ENCODE results near the gene TMEM117. TPM values are rescaled to one million over a fixed set of nuclear protein-coding genes. Genes with fewer than 3 reads are reported as not detected.
A peak's percentile ranks its signal among the peaks of the same experiment; 100 is the strongest.

Gene TMEM117
- polyA plus RNA-seq, 1 donor: 14.9 TPM

GRCh38 chr12:44260581-44260980 is 424.7 kb downstream of the TMEM117 start:
- H3K36me3 ChIP-seq (ENCODE audit: control insufficient read depth, insufficient read depth, low read length): no peaks in the 10 kb centered on the region
- no peaks in the 10 kb centered on the region for H3K4me1 ChIP-seq (ENCODE audit: control insufficient read depth, insufficient read depth, low read length)
- no peak overlapping the region for H3K27ac ChIP-seq (ENCODE audit: low read length)
- DNase-seq: no peak
- no CpG with 5 or more reads among the region's 1 CpG for WGBS (ENCODE audit: insufficient coverage, low lambda C conversion rate)
- H3K4me3 ChIP-seq (ENCODE audit: low read length): no peak overlapping the region
- no peaks in the 10 kb centered on the region for H3K27me3 ChIP-seq (ENCODE audit: control insufficient read depth, insufficient read depth, low read length)
- no peaks in the 10 kb centered on the region for H3K9me3 ChIP-seq (ENCODE audit: control insufficient read depth, low read depth, low read length)

GRCh38 chr12:44285321-44285960 is 449.6 kb downstream of the TMEM117 start:
- H3K4me3 ChIP-seq (ENCODE audit: low read length): no peak overlapping the region
- WGBS (ENCODE audit: insufficient coverage, low lambda C conversion rate): 47% methylated on average over 2 of the region's 3 CpGs
- H3K36me3 ChIP-seq (ENCODE audit: control insufficient read depth, insufficient read depth, low read length): no peaks in the 10 kb centered on the region
- H3K27me3 ChIP-seq (ENCODE audit: control insufficient read depth, insufficient read depth, low read length): no peaks in the 10 kb centered on the region
- H3K4me1 ChIP-seq (ENCODE audit: control insufficient read depth, insufficient read depth, low read length): no peaks in the 10 kb centered on the region
- no peaks in the 10 kb centered on the region for H3K9me3 ChIP-seq (ENCODE audit: control insufficient read depth, low read depth, low read length)
- H3K27ac ChIP-seq (ENCODE audit: low read length): no peak overlapping the region
- no peak for DNase-seq

GRCh38 chr12:44286336-44286735 is 450.5 kb downstream of the TMEM117 start:
- Histone ChIP-seq H3K27ac (ENCODE audit: low read length) (no peak overlapping the region), H3K4me1 (ENCODE audit: control insufficient read depth, insufficient read depth, low read length) (no peaks in the 10 kb centered on the region), H3K36me3 (ENCODE audit: control insufficient read depth, insufficient read depth, low read length) (no peaks in the 10 kb centered on the region), H3K9me3 (ENCODE audit: control insufficient read depth, low read depth, low read length) (no peaks in the 10 kb centered on the region), H3K27me3 (ENCODE audit: control insufficient read depth, insufficient read depth, low read length) (no peaks in the 10 kb centered on the region), H3K4me3 (ENCODE audit: low read length) (no peak overlapping the region)
- 100% methylated on average over 2 of the region's 2 CpGs for WGBS (ENCODE audit: insufficient coverage, low lambda C conversion rate)
- no peak for DNase-seq

GRCh38 chr12:44286821-44287505 is 451.1 kb downstream of the TMEM117 start:
- Histone ChIP-seq H3K36me3 (ENCODE audit: control insufficient read depth, insufficient read depth, low read length) (no peaks in the 10 kb centered on the region), H3K9me3 (ENCODE audit: control insufficient read depth, low read depth, low read length) (no peaks in the 10 kb centered on the region), H3K27me3 (ENCODE audit: control insufficient read depth, insufficient read depth, low read length) (no peaks in the 10 kb centered on the region), H3K27ac (ENCODE audit: low read length) (no peak overlapping the region), H3K4me1 (ENCODE audit: control insufficient read depth, insufficient read depth, low read length) (no peaks in the 10 kb centered on the region), H3K4me3 (ENCODE audit: low read length) (no peak overlapping the region)
- 60% methylated on average over 1 of the region's 2 CpGs for WGBS (ENCODE audit: insufficient coverage, low lambda C conversion rate)
- no peak for DNase-seq

GRCh38 chr12:44287545-44287944 is 451.7 kb downstream of the TMEM117 start:
- no peaks in the 10 kb centered on the region for H3K36me3 ChIP-seq (ENCODE audit: control insufficient read depth, insufficient read depth, low read length)
- no peaks in the 10 kb centered on the region for H3K27me3 ChIP-seq (ENCODE audit: control insufficient read depth, insufficient read depth, low read length)
- no peak overlapping the region for H3K27ac ChIP-seq (ENCODE audit: low read length)

GRCh38 chr12:44294649-44295048 is 458.8 kb downstream of the TMEM117 start:
- Histone ChIP-seq H3K27me3 (ENCODE audit: control insufficient read depth, insufficient read depth, low read length) (no peaks in the 10 kb centered on the region), H3K27ac (ENCODE audit: low read length) (no peak overlapping the region), H3K4me1 (ENCODE audit: control insufficient read depth, insufficient read depth, low read length) (peaks cover 11% of the 10 kb centered on the region), H3K9me3 (ENCODE audit: control insufficient read depth, low read depth, low read length) (peaks cover 16% of the 10 kb centered on the region), H3K36me3 (ENCODE audit: control insufficient read depth, insufficient read depth, low read length) (no peaks in the 10 kb centered on the region), H3K4me3 (ENCODE audit: low read length) (no peak overlapping the region)
- WGBS (ENCODE audit: insufficient coverage, low lambda C conversion rate): 100% methylated on average over 1 of the region's 1 CpG
- DNase-seq: no peak

More at GRCh38 chr12:44287545-44287944, 451.7 kb downstream of the TMEM117 start:
- H3K9me3 ChIP-seq (ENCODE audit: control insufficient read depth, low read depth, low read length): no peaks in the 10 kb centered on the region
- no peaks in the 10 kb centered on the region for H3K4me1 ChIP-seq (ENCODE audit: control insufficient read depth, insufficient read depth, low read length)
- H3K4me3 ChIP-seq (ENCODE audit: low read length): no peak overlapping the region
- DNase-seq: no peak

GRCh38 chr12:44295958-44296623 is 460.2 kb downstream of the TMEM117 start:
- Histone ChIP-seq H3K4me3 (ENCODE audit: low read length) (no peak overlapping the region), H3K27ac (ENCODE audit: low read length) (peak overlapping the region; percentile 83), H3K4me1 (ENCODE audit: control insufficient read depth, insufficient read depth, low read length) (peaks cover 11% of the 10 kb centered on the region), H3K9me3 (ENCODE audit: control insufficient read depth, low read depth, low read length) (peaks cover 16% of the 10 kb centered on the region), H3K27me3 (ENCODE audit: control insufficient read depth, insufficient read depth, low read length) (no peaks in the 10 kb centered on the region), H3K36me3 (ENCODE audit: control insufficient read depth, insufficient read depth, low read length) (no peaks in the 10 kb centered on the region)
- no CpG with 5 or more reads among the region's 4 CpGs for WGBS (ENCODE audit: insufficient coverage, low lambda C conversion rate)
- DNase-seq: peak in 1 of 2 donors; percentile 16

GRCh38 chr12:44296624-44297197 is 460.8 kb downstream of the TMEM117 start:
- no peak overlapping the region for H3K4me3 ChIP-seq (ENCODE audit: low read length)
- peaks cover 11% of the 10 kb centered on the region for H3K4me1 ChIP-seq (ENCODE audit: control insufficient read depth, insufficient read depth, low read length)
- peak overlapping the region; percentile 83 for H3K27ac ChIP-seq (ENCODE audit: low read length)
- WGBS (ENCODE audit: insufficient coverage, low lambda C conversion rate): no CpG with 5 or more reads among the region's 4 CpGs
- H3K36me3 ChIP-seq (ENCODE audit: control insufficient read depth, insufficient read depth, low read length): no peaks in the 10 kb centered on the region
- no peaks in the 10 kb centered on the region for H3K27me3 ChIP-seq (ENCODE audit: control insufficient read depth, insufficient read depth, low read length)
- DNase-seq: peak; percentile 86 to 87
- peaks cover 16% of the 10 kb centered on the region for H3K9me3 ChIP-seq (ENCODE audit: control insufficient read depth, low read depth, low read length)

- H3K27ac ChIP-seq (ENCODE audit: low read length): peak overlapping the region; percentile 8
- H3K4me1 ChIP-seq (ENCODE audit: control insufficient read depth, insufficient read depth, low read length): peaks cover 11% of the 10 kb centered on the region
- H3K9me3 ChIP-seq (ENCODE audit: control insufficient read depth, low read depth, low read length): peaks cover 16% of the 10 kb centered on the region
- peak in 1 of 2 donors; percentile 27 for DNase-seq
- H3K4me3 ChIP-seq (ENCODE audit: low read length): no peak overlapping the region
- H3K36me3 ChIP-seq (ENCODE audit: control insufficient read depth, insufficient read depth, low read length): peaks cover 2% of the 10 kb centered on the region
- no peaks in the 10 kb centered on the region for H3K27me3 ChIP-seq (ENCODE audit: control insufficient read depth, insufficient read depth, low read length)
- no CpG with 5 or more reads among the region's 3 CpGs for WGBS (ENCODE audit: insufficient coverage, low lambda C conversion rate)
Observed at GRCh38 chr12:44299524-44299923, 463.6 kb downstream of the TMEM117 start.

- 92% methylated on average over 4 of the region's 7 CpGs for WGBS (ENCODE audit: insufficient coverage, low lambda C conversion rate)
- Histone ChIP-seq H3K9me3 (ENCODE audit: control insufficient read depth, low read depth, low read length) (peaks cover 8% of the 10 kb centered on the region), H3K4me3 (ENCODE audit: low read length) (no peak overlapping the region), H3K4me1 (ENCODE audit: control insufficient read depth, insufficient read depth, low read length) (no peaks in the 10 kb centered on the region), H3K36me3 (ENCODE audit: control insufficient read depth, insufficient read depth, low read length) (peaks cover 2% of the 10 kb centered on the region), H3K27ac (ENCODE audit: low read length) (no peak overlapping the region), H3K27me3 (ENCODE audit: control insufficient read depth, insufficient read depth, low read length) (no peaks in the 10 kb centered on the region)
- no peak for DNase-seq
Observed at GRCh38 chr12:44307506-44308168, 471.8 kb downstream of the TMEM117 start.
